Measurements from ENCODE around the gene CAPN8. TPM values are rescaled to one million over a fixed set of nuclear protein-coding genes. Genes with fewer than 3 reads are reported as not detected.
A peak's percentile ranks its signal among the peaks of the same experiment; 100 is the strongest.

Gene CAPN8
- total RNA-seq, 1 donor from 2014 or later: 70.6 TPM

GRCh38 chr1:223704921-223705878 lies 39.7 kb upstream of the CAPN8 start:
- peaks cover 54% of the 10 kb centered on the region for H3K4me1 ChIP-seq
- H3K4me3 ChIP-seq: no peak overlapping the region
- H3K36me3 ChIP-seq: no peaks in the 10 kb centered on the region
- no peak for ATAC-seq
- no peaks in the 10 kb centered on the region for H3K9me3 ChIP-seq
- H3K27me3 ChIP-seq (ENCODE audit: low read depth): no peaks in the 10 kb centered on the region
- intact Hi-C loops (cut with DNase I): no loop called here
- no peak for TF ChIP-seq CTCF (IDR thresholded peaks at IDR 0.05)
- DNase-seq: no peak
- peak overlapping the region; percentile 41 for H3K27ac ChIP-seq

DNA sequence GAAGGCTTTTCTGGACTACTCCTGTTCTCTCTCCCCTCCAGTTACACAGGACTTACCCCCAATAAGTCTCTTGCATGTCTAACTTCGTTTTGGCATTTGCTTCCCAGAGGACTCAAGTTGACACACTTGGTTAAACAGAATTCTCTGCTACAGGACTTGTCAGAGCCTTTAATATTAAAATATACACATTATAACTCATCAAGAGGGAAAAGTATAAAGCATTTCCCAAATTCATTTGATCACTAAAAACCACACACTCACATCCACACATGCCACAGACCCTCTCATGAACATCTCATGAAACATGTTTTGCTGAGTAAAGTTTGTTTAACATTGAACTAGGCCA lies 38.1 kb upstream of the CAPN8 start:
- ATAC-seq (no peak), DNase-seq (no peak)
- no peaks in the 10 kb centered on the region for H3K9me3 ChIP-seq
- no peak for TF ChIP-seq CTCF (IDR thresholded peaks at IDR 0.05)
- no peaks in the 10 kb centered on the region for H3K36me3 ChIP-seq
- H3K27me3 ChIP-seq (ENCODE audit: low read depth): no peaks in the 10 kb centered on the region
- intact Hi-C loops (cut with DNase I): no loop called here
- H3K4me1 ChIP-seq: peaks cover 50% of the 10 kb centered on the region
- no peak overlapping the region for H3K4me3 ChIP-seq
- no peak overlapping the region for H3K27ac ChIP-seq

- Histone ChIP-seq H3K27me3 (ENCODE audit: low read depth) (no peaks in the 10 kb centered on the region), H3K27ac (no peak overlapping the region), H3K4me3 (no peak overlapping the region), H3K4me1 (peaks cover 50% of the 10 kb centered on the region), H3K9me3 (no peaks in the 10 kb centered on the region), H3K36me3 (no peaks in the 10 kb centered on the region)
- ATAC-seq (no peak), DNase-seq (no peak)
- intact Hi-C loops (cut with DNase I): no loop called here
- no peak for TF ChIP-seq CTCF (IDR thresholded peaks at IDR 0.05)
Measured at GRCh38 chr1:223702735-223703667, 37.5 kb upstream of the CAPN8 start.

DNA sequence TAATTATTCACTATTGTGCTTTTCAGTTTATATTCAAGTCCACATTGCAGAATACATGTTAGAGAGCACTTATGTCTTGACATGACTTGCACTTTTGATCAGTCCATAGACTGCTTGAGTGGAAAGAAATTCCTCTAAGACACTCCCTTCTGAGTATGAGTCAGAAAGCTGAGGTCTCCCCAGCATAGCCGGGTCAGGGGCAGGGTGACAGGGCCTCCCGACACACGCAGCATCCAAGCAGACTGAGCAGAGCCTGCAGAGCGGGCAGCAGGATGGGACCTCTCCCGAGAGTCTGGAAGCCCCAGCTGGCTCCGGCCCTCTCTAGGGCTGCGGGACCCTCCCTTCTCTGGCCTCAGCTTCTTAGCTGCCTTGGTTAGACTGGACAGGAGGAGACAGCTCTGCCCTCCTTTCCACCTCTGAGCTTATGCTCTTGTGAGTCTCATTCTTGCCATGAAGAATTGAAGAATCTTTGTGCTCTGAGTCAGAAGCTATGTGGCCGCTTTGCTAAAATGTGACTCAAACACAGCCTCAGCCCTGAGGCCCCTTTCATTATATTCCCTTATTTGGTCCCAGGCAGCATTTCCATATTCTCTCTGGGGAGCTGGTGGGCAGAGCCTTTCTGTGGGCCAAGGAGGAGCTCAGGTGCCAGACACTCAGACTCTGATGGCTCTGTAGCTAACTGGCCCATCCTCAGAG lies 35.6 kb upstream of the CAPN8 start:
- Histone ChIP-seq H3K27me3 (ENCODE audit: low read depth) (no peaks in the 10 kb centered on the region), H3K4me3 (no peak overlapping the region), H3K9me3 (no peaks in the 10 kb centered on the region), H3K36me3 (no peaks in the 10 kb centered on the region), H3K27ac (peak overlapping the region; percentile 74), H3K4me1 (peaks cover 30% of the 10 kb centered on the region)
- TF ChIP-seq CTCF (IDR thresholded peaks at IDR 0.05): no peak
- ATAC-seq: peak; percentile 88
- peak; percentile 64 for DNase-seq
- intact Hi-C loops (cut with DNase I): no loop called here

- TF ChIP-seq CTCF (IDR thresholded peaks at IDR 0.05): no peak
- peak in 1 of 2 donors; percentile 19 for ATAC-seq
- intact Hi-C loops (cut with DNase I): no loop called here
Measured at GRCh38 chr1:223700388-223700918, 35.0 kb upstream of the CAPN8 start.

More at GRCh38 chr1:223700388-223700918, 35.0 kb upstream of the CAPN8 start:
- H3K4me1 ChIP-seq: peaks cover 26% of the 10 kb centered on the region
- no peak for DNase-seq
- no peak overlapping the region for H3K4me3 ChIP-seq
- no peaks in the 10 kb centered on the region for H3K36me3 ChIP-seq
- no peaks in the 10 kb centered on the region for H3K27me3 ChIP-seq (ENCODE audit: low read depth)
- peak overlapping the region; percentile 74 for H3K27ac ChIP-seq
- no peaks in the 10 kb centered on the region for H3K9me3 ChIP-seq
